Activated CD8-positive, alpha-beta memory T cell treated with anti-CD3 and anti-CD28 coated beads for 48 hours (primary cell): ENCODE measurements around the gene OXA1L.
"Not testable (repeated sequence)": the region's sequence is repeated elsewhere in the genome, so short reads cannot be mapped to it uniquely, and the experiment has no call there.

Experiments
- DNase-seq, 3 experiments: peaks; one replicate each; pipeline ENCODE4 v3.0.0-alpha.2; 2020; ENCODE audit warnings: low read depth in 2 of 3, low spot score in 2 of 3

Gene OXA1L

GRCh38 chr14:22798528-22798927 is 32.0 kb downstream of the OXA1L start:
- DNase-seq = no peak

GRCh38 chr14:22800346-22800745 is 33.9 kb downstream of the OXA1L start:
- no peak for DNase-seq

GRCh38 chr14:22801716-22802115 is 35.2 kb downstream of the OXA1L start:
- DNase-seq = no peak

- DNase-seq = no peak
Observed at GRCh38 chr14:22802860-22803686, 36.6 kb downstream of the OXA1L start.

- no peak for DNase-seq
Observed at GRCh38 chr14:22803687-22803974, 37.1 kb downstream of the OXA1L start.

GRCh38 chr14:22805235-22805634 is 38.7 kb downstream of the OXA1L start:
- not testable (repeated sequence) for DNase-seq

- DNase-seq = no peak
Observed at GRCh38 chr14:22807432-22808087, 41.1 kb downstream of the OXA1L start.

- DNase-seq = no peak
Observed at GRCh38 chr14:22808388-22809209, 42.1 kb downstream of the OXA1L start.

- DNase-seq = no peak
Observed at GRCh38 chr14:22811722-22812121, 45.2 kb downstream of the OXA1L start.

- DNase-seq = no peak
Observed at GRCh38 chr14:22812744-22813143, 46.3 kb downstream of the OXA1L start.

GRCh38 chr14:22813145-22813544 is 46.7 kb downstream of the OXA1L start:
- DNase-seq = no peak

GRCh38 chr14:22814373-22814772 is 47.9 kb downstream of the OXA1L start:
- DNase-seq = no peak

- DNase-seq = no peak
Observed at GRCh38 chr14:22814941-22815713, 48.6 kb downstream of the OXA1L start, which contains the start of gene SLC7A7. Gene SLC7A7, minus strand, starts transcription at chr14:22815435. Its CDS starts 2,037 bp downstream, at chr14:22813398.

GRCh38 chr14:22819151-22819988 is 52.9 kb downstream of the OXA1L start:
- no peak for DNase-seq

- DNase-seq = no peak
Observed at GRCh38 chr14:22820731-22821130, 54.2 kb downstream of the OXA1L start.

- DNase-seq = no peak
Observed at GRCh38 chr14:22821193-22822015, 54.9 kb downstream of the OXA1L start.

- no peak for DNase-seq
Observed at GRCh38 chr14:22822016-22822570, 55.6 kb downstream of the OXA1L start.
